GM12878 (cell line): ENCODE measurements around the gene FTO. TPM values are rescaled to one million over a fixed set of nuclear protein-coding genes. Genes with fewer than 3 reads are reported as not detected.

Experiments used
- ATAC-seq: fragments of 200-7000 bp; cut with Tn5 transposase; 3 replicates; pipeline ENCODE4 v1.9.1; 2020; ENCODE audit warnings: mild to moderate bottlenecking, moderate library complexity
- BruUV-seq: library from RNA; stranded (reverse); fragments of 400-500 nt; replicated peaks from 2 replicates; lab custom pipeline; 2021; lab: Mats Ljungman, UMichigan
- CTCF ChIA-PET: fragments of 300-600 bp; sonication (Branson Sonifier 250); formaldehyde crosslinking; extraction: SDS; loops from one replicate; lab custom pipeline; 2021; ENCODE audit warnings: inconsistent platforms; lab: Yijun Ruan, JAX
- POLR2A ChIA-PET: fragments of 350-600 bp; formaldehyde crosslinking; extraction: SDS; loops from one replicate; lab custom pipeline; 2021; ENCODE audit warnings: inconsistent platforms; lab: Charles Lee
- RAD21 ChIA-PET: fragments of 300-600 bp; sonication (Branson Sonifier 250); formaldehyde crosslinking; loops from one replicate; lab custom pipeline; 2023; ENCODE audit warnings: antibody characterized with exemption; ENCODE audit not compliant: unreplicated experiment; lab: Charles Lee
- SMC1A ChIA-PET: fragments of 300-600 bp; sonication (Branson Sonifier 250); formaldehyde crosslinking; loops from one replicate; lab custom pipeline; 2023; ENCODE audit not compliant: unreplicated experiment, uncharacterized antibody; lab: Charles Lee
- DNase-seq: peaks from one replicate; pipeline ENCODE4 v3.0.0-alpha.2; 2011; ENCODE audit warnings: low read depth, low spot score
- FAIRE-seq: peaks from 3 replicates; lab custom pipeline; 2011; peaks lifted over from hg19 to GRCh38; lab: Jason Lieb, UNC
- H2AFZ ChIP-seq: 2 replicates; pipeline ENCODE4 v1.6.0; 2011; ENCODE audit warnings: low read depth, low read length, control low read depth; ENCODE audit not compliant: control insufficient read depth
- H3K27ac ChIP-seq: 2 replicates; pipeline ENCODE4 v1.5.1; 2011; ENCODE audit warnings: control low read depth; ENCODE audit not compliant: control insufficient read depth, insufficient read depth
- H3K27me3 ChIP-seq, 2 experiments: replicated peaks in 1 of 2; 2 replicates each; pipeline versions ENCODE4 v1.6.0 to v1.6.1; 2011; ENCODE audit warnings: low read length in 1 of 2; ENCODE audit not compliant: control insufficient read depth in 2 of 2, insufficient read depth in 2 of 2
- H3K36me3 ChIP-seq, 2 experiments: 2 replicates each; pipeline ENCODE4 v1.5.1; 2011; ENCODE audit warnings: low read length in 1 of 2; ENCODE audit not compliant: control insufficient read depth in 2 of 2, insufficient read depth in 2 of 2
- H3K4me1 ChIP-seq: 2 replicates; pipeline ENCODE4 v1.6.1; 2011; ENCODE audit warnings: mild to moderate bottlenecking, low read length, moderate library complexity, mixed read lengths; ENCODE audit not compliant: control insufficient read depth, insufficient read depth
- H3K4me2 ChIP-seq: 2 replicates; pipeline ENCODE4 v1.6.0; 2011; ENCODE audit warnings: control low read depth; ENCODE audit not compliant: control insufficient read depth, insufficient read depth
- H3K4me3 ChIP-seq: fragments of 200-600 bp; sonication (generic); 2 replicates; pipeline ENCODE4 v1.5.1; 2016
- H3K79me2 ChIP-seq: 2 replicates; pipeline ENCODE4 v1.6.0; 2011; ENCODE audit warnings: low read length; ENCODE audit not compliant: control insufficient read depth, insufficient read depth
- H3K9ac ChIP-seq: 2 replicates; pipeline ENCODE4 v1.8.0; 2011; ENCODE audit warnings: low read length, control low read depth, mixed read lengths; ENCODE audit not compliant: control insufficient read depth, insufficient read depth
- H3K9me3 ChIP-seq: replicated peaks from 3 replicates; pipeline ENCODE4 v1.5.1; 2011; ENCODE audit warnings: mild to moderate bottlenecking, low read length; ENCODE audit not compliant: control insufficient read depth, insufficient read depth
- H4K20me1 ChIP-seq: 2 replicates; pipeline ENCODE4 v1.6.0; 2011; ENCODE audit not compliant: control insufficient read depth, insufficient read depth
- BRCA1 ChIP-seq: IDR thresholded peaks from 2 replicates; pipeline ENCODE4 v1.6.1; 2011; ENCODE audit warnings: low read depth, low read length, improper control_type of control experiment
- CUX1 ChIP-seq: IDR thresholded peaks from 2 replicates; pipeline ENCODE4 v1.6.1; 2012; ENCODE audit warnings: improper control_type of control experiment, low read depth, low read length; ENCODE audit not compliant: insufficient replicate concordance
- ETV6 ChIP-seq, 2 experiments: fragments of 450-650 bp in 1 of 2; IDR thresholded peaks in 1 of 2; conservative IDR thresholded peaks in 1 of 2; 2 replicates each; pipeline ENCODE4 v1.6.1; 2014; ENCODE audit warnings: antibody characterized with exemption in 1 of 2, borderline replicate concordance in 1 of 2, low read depth in 1 of 2, mild to moderate bottlenecking in 1 of 2, moderate library complexity in 1 of 2
- FOXM1 ChIP-seq: IDR thresholded peaks from 2 replicates; pipeline ENCODE4 v1.6.1; 2012; ENCODE audit warnings: low read depth, mild to moderate bottlenecking, inconsistent platforms, low read length, moderate library complexity
- HCFC1 ChIP-seq: fragments of 150-350 bp; IDR thresholded peaks from 2 replicates; pipeline ENCODE4 v1.6.1; 2014; ENCODE audit warnings: low read length
- IRF5 ChIP-seq: fragments of 450-650 bp; IDR thresholded peaks from 2 replicates; pipeline ENCODE4 v1.6.1; 2017; ENCODE audit warnings: borderline replicate concordance
- JUNB ChIP-seq: IDR thresholded peaks from 2 replicates; pipeline ENCODE4 v1.6.1; 2016; ENCODE audit warnings: antibody characterized with exemption, mild to moderate bottlenecking
- JUND ChIP-seq: IDR thresholded peaks from 2 replicates; pipeline ENCODE4 v1.6.1; 2012; ENCODE audit warnings: low read depth, mild to moderate bottlenecking, low read length, improper control_type of control experiment, moderate library complexity
- MYC ChIP-seq: IDR thresholded peaks from 2 replicates; pipeline ENCODE4 v1.6.1; 2011; ENCODE audit warnings: mild to moderate bottlenecking, low read length, moderate library complexity, inconsistent platforms; ENCODE audit not compliant: insufficient read depth, insufficient replicate concordance, insufficient read length, severe bottlenecking
- NR2C2 ChIP-seq: IDR thresholded peaks from 2 replicates; pipeline ENCODE4 v1.6.1; 2011; ENCODE audit warnings: borderline replicate concordance, low read depth; ENCODE audit not compliant: control insufficient read depth, insufficient read length
- RB1 ChIP-seq: fragments of 450-650 bp; formaldehyde crosslinking; IDR thresholded peaks from 2 replicates; pipeline ENCODE4 v1.6.1; 2017; ENCODE audit warnings: mild to moderate bottlenecking, borderline replicate concordance
- SIX5 ChIP-seq: IDR thresholded peaks from 2 replicates; pipeline ENCODE4 v1.6.1; 2011; ENCODE audit warnings: mild to moderate bottlenecking, low read depth, low read length, moderate library complexity; ENCODE audit not compliant: severe bottlenecking
- SREBF2 ChIP-seq: IDR thresholded peaks from 2 replicates; pipeline ENCODE4 v1.6.1; 2012; ENCODE audit warnings: mild to moderate bottlenecking, low read length
- SRF ChIP-seq, 2 experiments: IDR thresholded peaks; 2 replicates each; pipeline ENCODE4 v1.6.1; 2011; ENCODE audit warnings: low read depth in 2 of 2, low read length in 2 of 2, mild to moderate bottlenecking in 1 of 2, moderate library complexity in 1 of 2
- TCF7 ChIP-seq: IDR thresholded peaks from 2 replicates; pipeline ENCODE4 v1.6.1; 2014; ENCODE audit warnings: antibody characterized with exemption, borderline replicate concordance
- ZNF217 ChIP-seq: fragments of 450-650 bp; IDR thresholded peaks from 2 replicates; pipeline ENCODE4 v1.6.1; 2017; ENCODE audit warnings: antibody characterized with exemption, mild to moderate bottlenecking
- WGBS: methylation state at CpG from one replicate; pipeline ENCODE4 v1.1.6; 2016; ENCODE audit warnings: low lambda C conversion rate; ENCODE audit not compliant: insufficient replicate concordance, insufficient coverage; ENCODE audit errors: missing lambda C conversion rate; 5-methylcytosine and 5-hydroxymethylcytosine counted together
- in situ Hi-C: fragments of 300-500 bp; cut with MboI; formaldehyde crosslinking; loops from 9 replicates; pipeline ENCODE4 v1.14.3; 2018; ENCODE audit warnings: mixed read lengths
- intact Hi-C: fragments of 100-400 bp; cut with micrococcal nuclease; formaldehyde crosslinking; loops from one replicate; pipeline ENCODE4 v1.14.2; 2022; ENCODE audit not compliant: unreplicated experiment
- polyA plus RNA-seq, 11 experiments: library from polyadenylated mRNA; depleted of rRNA in 4 of 11; unstranded in 6 of 11; stranded (reverse) in 5 of 11; fragments of >200 nt; fragmentation: Nextera tagmentation in 4 of 11; fragmentation: Illumina TruSeq in 1 of 11; extraction: Ambion mirVana in 4 of 11; extraction: Trizol in 1 of 11; gene quantifications; 1 replicate in 1 of 11; 2 replicates in 10 of 11; pipeline versions ENCODE4 v1.2.1 to v1.2.3, GENCODE V29; 2011 to 2016; ENCODE audit warnings: inconsistent platforms in 2 of 11, missing spikeins in 2 of 11, low read depth in 1 of 11
- total RNA-seq, 4 experiments: library from RNA; depleted of rRNA in 3 of 4; stranded (reverse); fragments of >200 nt in 3 of 4; fragmentation: Illumina TruSeq in 1 of 4; extraction: Trizol in 1 of 4; gene quantifications; 2 replicates each; pipeline versions ENCODE4 v1.2.1 to v1.2.3, GENCODE V29; 2013 to 2021
- TF ChIP-seq, protein P1 (sequence below): fragments of 450-650 bp; IDR thresholded peaks from 2 replicates; pipeline ENCODE4 v1.6.1; 2017; ENCODE audit warnings: mild to moderate bottlenecking, low read depth, inconsistent platforms; ENCODE audit not compliant: poor library complexity, severe bottlenecking

FTO gene
- total and polyA plus RNA-seq, 10 of the 15 experiments (the other 5 are each of a cell fraction or from before 2014, with no cell fraction given) = 20.1 to 55.0 (median 47.0) TPM

GRCh38 chr16:53914736-53915135, 210.8 kb downstream of the FTO start:
- 100% methylated on average over 3 of the region's 3 CpGs for whole genome bisulfite sequencing
- CTCF ChIA-PET = interaction anchor here (0.5 to 1.3 kb wide), 4 partner anchors 23 to 170 kb away, joined by 3 read pairs; no protein-coding TSS in a partner anchor
- H3K79me2 ChIP-seq = no peaks in the 10 kb centered on the region
- TF ChIP-seq IRF5 = no peak
- no peak for TF ChIP-seq JUND
- TF ChIP-seq MYC = no peak
- no peak for TF ChIP-seq CUX1
- TF ChIP-seq TCF7 = no peak
- TF ChIP-seq RB1 = no peak
- TF ChIP-seq JUNB = no peak
- no peak for TF ChIP-seq FOXM1
- TF ChIP-seq BRCA1 = no peak
- no peak for TF ChIP-seq SIX5
- no peak for TF ChIP-seq SRF (IDR thresholded peaks at IDR 0.05; ENCODE audit: low read depth in 2 of 2, low read length in 2 of 2)
- no peak for TF ChIP-seq ETV6 (conservative IDR thresholded peaks at IDR 0.05 in 1 of 2, IDR thresholded peaks at IDR 0.05 in 1 of 2; ENCODE audit: borderline replicate concordance in 1 of 2, low read depth in 1 of 2)
- TF ChIP-seq, protein P1, sequence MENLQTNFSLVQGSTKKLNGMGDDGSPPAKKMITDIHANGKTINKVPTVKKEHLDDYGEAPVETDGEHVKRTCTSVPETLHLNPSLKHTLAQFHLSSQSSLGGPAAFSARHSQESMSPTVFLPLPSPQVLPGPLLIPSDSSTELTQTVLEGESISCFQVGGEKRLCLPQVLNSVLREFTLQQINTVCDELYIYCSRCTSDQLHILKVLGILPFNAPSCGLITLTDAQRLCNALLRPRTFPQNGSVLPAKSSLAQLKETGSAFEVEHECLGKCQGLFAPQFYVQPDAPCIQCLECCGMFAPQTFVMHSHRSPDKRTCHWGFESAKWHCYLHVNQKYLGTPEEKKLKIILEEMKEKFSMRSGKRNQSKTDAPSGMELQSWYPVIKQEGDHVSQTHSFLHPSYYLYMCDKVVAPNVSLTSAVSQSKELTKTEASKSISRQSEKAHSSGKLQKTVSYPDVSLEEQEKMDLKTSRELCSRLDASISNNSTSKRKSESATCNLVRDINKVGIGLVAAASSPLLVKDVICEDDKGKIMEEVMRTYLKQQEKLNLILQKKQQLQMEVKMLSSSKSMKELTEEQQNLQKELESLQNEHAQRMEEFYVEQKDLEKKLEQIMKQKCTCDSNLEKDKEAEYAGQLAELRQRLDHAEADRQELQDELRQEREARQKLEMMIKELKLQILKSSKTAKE = no peak
- no peak for TF ChIP-seq SREBF2
- TF ChIP-seq NR2C2 = no peak
- no peak for TF ChIP-seq HCFC1
- TF ChIP-seq ZNF217 = no peak

More at GRCh38 chr16:53914736-53915135, 210.8 kb downstream of the FTO start:
- Histone ChIP-seq H3K4me2 (no peak overlapping the region), H2AFZ (no peak overlapping the region), H3K9me3 (no peaks in the 10 kb centered on the region), H3K9ac (no peak overlapping the region), H3K4me1 (no peaks in the 10 kb centered on the region), H3K36me3 (no peaks in the 10 kb centered on the region), H3K4me3 (no peak overlapping the region), H3K27me3 (no peaks in the 10 kb centered on the region), H4K20me1 (no peaks in the 10 kb centered on the region), H3K27ac (no peak overlapping the region)
- no peak for FAIRE-seq
- no TSS peak for BruUV-seq
- intact Hi-C loops (no loop called here), in situ Hi-C loops (no loop called here)
- ChIA-PET RAD21 (no interaction called here), SMC1A (interaction anchor here (1.2 kb wide), 1 partner anchor 22 kb away, joined by 3 read pairs; no protein-coding TSS in a partner anchor), POLR2A (no interaction called here)
- DNase-seq = no peak
- ATAC-seq = no peak
